Measurements from ENCODE around the gene TERT.
"Not testable (repeated sequence)": the region's sequence is repeated elsewhere in the genome, so short reads cannot be mapped to it uniquely, and the experiment has no call there.

TERT gene

GRCh38 chr5:1277781-1278180, 17.1 kb downstream of the TERT start:
- DNase-seq, result no peak

GRCh38 chr5:1277331-1277730, 17.5 kb downstream of the TERT start:
- DNase-seq, result no peak

GRCh38 chr5:1276930-1277329, 17.9 kb downstream of the TERT start:
- DNase-seq, result no peak

- not testable (repeated sequence) for DNase-seq
These were observed 19.2 kb downstream of the TERT start for GRCh38 chr5:1275397-1276391.

GRCh38 chr5:1274471-1274870, 20.4 kb downstream of the TERT start:
- no peak for DNase-seq

GRCh38 chr5:1273745-1274144, 21.1 kb downstream of the TERT start:
- DNase-seq, result no peak

- DNase-seq, result no peak
These were observed 22.7 kb downstream of the TERT start for GRCh38 chr5:1272201-1272600.

- DNase-seq, result no peak
These were observed 23.6 kb downstream of the TERT start for GRCh38 chr5:1270933-1271914.

GRCh38 chr5:1270426-1270825, 24.4 kb downstream of the TERT start:
- no peak for DNase-seq

GRCh38 chr5:1268666-1269065, 26.2 kb downstream of the TERT start:
- DNase-seq, result no peak

- DNase-seq, result no peak
These were observed 26.8 kb downstream of the TERT start for GRCh38 chr5:1268056-1268455.

- not testable (repeated sequence) for DNase-seq
These were observed 27.4 kb downstream of the TERT start for GRCh38 chr5:1267464-1267863.

GRCh38 chr5:1266791-1267190, 28.1 kb downstream of the TERT start:
- DNase-seq, result no peak

- DNase-seq, result no peak
These were observed 29.1 kb downstream of the TERT start for GRCh38 chr5:1265461-1266455.

- no peak for DNase-seq
These were observed 29.8 kb downstream of the TERT start for GRCh38 chr5:1265026-1265425.

- no peak for DNase-seq
These were observed 30.7 kb downstream of the TERT start for GRCh38 chr5:1264211-1264610.

- DNase-seq, result no peak
These were observed 32.5 kb downstream of the TERT start for GRCh38 chr5:1262381-1262780.

- no peak for DNase-seq
These were observed 33.2 kb downstream of the TERT start for GRCh38 chr5:1261643-1262042.

GRCh38 chr5:1259806-1260480, 34.9 kb downstream of the TERT start:
- DNase-seq, result no peak

GRCh38 chr5:1257841-1258240, 37.0 kb downstream of the TERT start:
- no peak for DNase-seq

GRCh38 chr5:1257363-1257762, 37.5 kb downstream of the TERT start:
- DNase-seq, result no peak

GRCh38 chr5:1256776-1257175, 38.1 kb downstream of the TERT start:
- no peak for DNase-seq

All from GDM1 (cell line).